ENCODE results near the gene SPDYE6. TPM values are rescaled to one million over a fixed set of nuclear protein-coding genes. Genes with fewer than 3 reads are reported as not detected.

The SPDYE6 gene
- total and polyA plus RNA-seq, 2 of the 4 experiments (the other 2 are of a cell fraction) = not detected

DNA sequence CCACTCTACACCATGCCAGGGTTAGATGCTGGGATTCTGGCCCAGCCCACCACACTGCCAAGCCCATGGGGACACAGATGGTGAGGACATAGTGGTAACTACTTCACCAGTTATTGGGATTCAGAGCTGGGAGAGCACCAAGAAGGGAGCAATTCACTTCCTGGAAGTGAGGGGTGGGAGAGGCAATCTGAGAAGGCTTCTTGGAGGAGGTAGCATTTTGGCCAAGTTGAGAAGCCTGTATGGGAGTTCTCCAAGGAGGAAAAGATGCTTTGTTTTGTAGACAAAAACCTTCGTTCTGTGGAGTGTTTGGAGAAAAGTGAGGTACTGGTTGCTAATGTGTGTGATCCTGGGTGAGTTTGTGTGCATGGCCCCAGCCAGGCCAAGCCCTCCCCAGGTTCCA, 36.1 kb upstream of the SPDYE6 start:
- H3K18ac ChIP-seq (ENCODE audit: low read depth, low read length) = no peak overlapping the region
- no peak overlapping the region for H3K9ac ChIP-seq (ENCODE audit: low read depth, low read length)
- ATAC-seq (ENCODE audit: low read depth) (no peak), DNase-seq (no peak)
- no TSS peak for BruUV-seq (replicated peaks)
- TF ChIP-seq MXI1 (IDR thresholded peaks at IDR 0.05; ENCODE audit: borderline replicate concordance, low read depth, low read length) = no peak
- TF ChIP-seq CHD1 (IDR thresholded peaks at IDR 0.05; ENCODE audit: low read depth, low read length) = no peak
- TF ChIP-seq SMC3 (IDR thresholded peaks at IDR 0.05; ENCODE audit: low read depth, low read length) = no peak
- no peak for TF ChIP-seq RAD21 (IDR thresholded peaks at IDR 0.05; ENCODE audit: low read length)
- no peak for TF ChIP-seq NFE2L2 (IDR thresholded peaks at IDR 0.05; ENCODE audit: low read depth, low read length)
- no peak for TF ChIP-seq USF2 (IDR thresholded peaks at IDR 0.05; ENCODE audit: low read depth, low read length)
- TF ChIP-seq MAZ (IDR thresholded peaks at IDR 0.05; ENCODE audit: borderline replicate concordance, low read depth, low read length) = no peak
- TF ChIP-seq MAFK (IDR thresholded peaks at IDR 0.05; ENCODE audit: low read depth, low read length) = no peak
- TF ChIP-seq CTCF (conservative IDR thresholded peaks at IDR 0.05; ENCODE audit: low read depth, low read length) = no peak
- no peak for TF ChIP-seq RCOR1 (IDR thresholded peaks at IDR 0.05; ENCODE audit: insufficient replicate concordance, low read length)
- no peak overlapping the region for H3K4me2 ChIP-seq (ENCODE audit: low read depth, low read length)
- peaks cover 3% of the 10 kb centered on the region for H3K4me1 ChIP-seq (ENCODE audit: control insufficient read depth, insufficient read depth, low read length)
- H2AK5ac ChIP-seq (ENCODE audit: low read depth, low read length) = no peak overlapping the region
- no peak overlapping the region for H3K56ac ChIP-seq (ENCODE audit: extremely low read depth, insufficient read depth, low read length)
- no peak overlapping the region for H2AK9ac ChIP-seq (replicated peaks; ENCODE audit: low read depth, low read length, poor library complexity)
- peaks cover 6% of the 10 kb centered on the region for H4K20me1 ChIP-seq (ENCODE audit: insufficient read depth, low read length)
- H3K14ac ChIP-seq (replicated peaks; ENCODE audit: low read depth, low read length) = no peak overlapping the region
- POLR2A ChIA-PET (ENCODE audit: unreplicated experiment) = no interaction called here
- H2BK20ac ChIP-seq (ENCODE audit: low read depth, low read length) = no peak overlapping the region
- intact Hi-C loops (cut with micrococcal nuclease) (no loop called here), in situ Hi-C loops (cut with MboI; ENCODE audit: low sequenced_read_pairs) (loop anchor here (5.0 kb wide), 1 partner anchor 110 kb away; no protein-coding TSS in a partner anchor), dilution Hi-C loops (cut with HindIII; ENCODE audit: low sequenced_read_pairs, unreplicated experiment) (no loop called here)
- H3K9me1 ChIP-seq (ENCODE audit: insufficient read depth, low read length) = no peaks in the 10 kb centered on the region
- WGBS, 2 experiments (ENCODE audit: extremely low coverage in 2 of 2, insufficient read length in 1 of 2) = no CpG with 5 or more reads among the region's 1 CpG
- no peak overlapping the region for H3K4ac ChIP-seq (ENCODE audit: low read depth, low read length)
- H3K27me3 ChIP-seq (ENCODE audit: control insufficient read depth, insufficient read depth, low read length) = no peaks in the 10 kb centered on the region
- no peak overlapping the region for H3K4me3 ChIP-seq (ENCODE audit: insufficient read depth, low read depth, low read length)
- no peak overlapping the region for H3K27ac ChIP-seq (ENCODE audit: insufficient read depth, low read length)
- H2BK5ac ChIP-seq (ENCODE audit: low read depth, low read length, poor library complexity, severe bottlenecking) = no peak overlapping the region
- peaks cover 15% of the 10 kb centered on the region for H3K36me3 ChIP-seq (ENCODE audit: control insufficient read depth, insufficient read depth, low read length)
- H4K8ac ChIP-seq (ENCODE audit: low read depth in 2 of 2, low read length in 2 of 2) = no peak overlapping the region
- no peak overlapping the region for H2BK15ac ChIP-seq (ENCODE audit: low read depth, low read length)
- H3K79me1 ChIP-seq (ENCODE audit: low read depth in 1 of 2, low read length in 2 of 2) = peaks cover 14 to 35% of the 10 kb centered on the region in 2 experiments
- H3K23ac ChIP-seq (ENCODE audit: low read depth, low read length) = no peak overlapping the region
- H2AFZ ChIP-seq (replicated peaks; ENCODE audit: low read length, poor library complexity) = no peak overlapping the region
- no peaks in the 10 kb centered on the region for H3K9me3 ChIP-seq (ENCODE audit: control insufficient read depth, insufficient read depth, low read length)
- CTCF ChIA-PET = no interaction called here
- H2BK120ac ChIP-seq (ENCODE audit: low read depth, low read length) = no peak overlapping the region
- H4K5ac ChIP-seq (ENCODE audit: low read depth, low read length) = no peak overlapping the region
- H4K91ac ChIP-seq (ENCODE audit: insufficient read depth, low read depth, low read length) = no peak overlapping the region

Data from IMR-90 (cell line).